Heart right ventricle (tissue), 16 donors: ENCODE measurements around the gene MAGI2. TPM values are rescaled to one million over a fixed set of nuclear protein-coding genes. Genes with fewer than 3 reads are reported as not detected.

ENCODE experiments used
- ATAC-seq, 8 donors: fragments of 200-7000 bp; cut with Tn5 transposase; one replicate each; pipeline ENCODE4 v1.9.1; 2020; ENCODE audit warnings: mild to moderate bottlenecking in 8 of 8, moderate library complexity in 8 of 8, moderate number of reproducible peaks in 1 of 8
- DNase-seq, 2 donors: peaks; one replicate each; pipeline ENCODE4 v3.0.0-alpha.2; 2020
- H3K27ac ChIP-seq, 10 donors: fragments of 200-600 bp; sonication (generic) in 2 of 10; one replicate each; pipeline versions ENCODE4 v1.5.0 to v1.8.0; 2020 to 2022; ENCODE audit warnings: mild to moderate bottlenecking in 3 of 10
- H3K27me3 ChIP-seq, 7 donors: fragments of 200-600 bp; one replicate each; pipeline ENCODE4 v1.8.0; 2021 to 2022; ENCODE audit warnings: mild to moderate bottlenecking in 2 of 7
- H3K36me3 ChIP-seq, 9 donors: fragments of 200-600 bp; sonication (generic) in 1 of 9; one replicate each; pipeline versions ENCODE4 v1.5.0 to v1.8.0; 2020 to 2022; ENCODE audit warnings: mild to moderate bottlenecking in 2 of 9
- H3K4me1 ChIP-seq, 9 donors: fragments of 200-600 bp; sonication (generic) in 1 of 9; one replicate each; pipeline versions ENCODE4 v1.5.0 to v1.8.0; 2020 to 2022; ENCODE audit warnings: mild to moderate bottlenecking in 4 of 9
- H3K4me3 ChIP-seq, 10 donors: fragments of 200-600 bp; sonication (generic) in 2 of 10; one replicate each; pipeline versions ENCODE4 v1.5.0 to v1.8.0; 2020 to 2022; ENCODE audit warnings: mild to moderate bottlenecking in 7 of 10, moderate library complexity in 2 of 10
- H3K9me3 ChIP-seq, 11 donors: fragments of 200-600 bp in 10 of 11; sonication (generic) in 2 of 11; one replicate each; pipeline versions ENCODE4 v1.5.0 to v1.8.0; 2013 to 2022; ENCODE audit warnings: mild to moderate bottlenecking in 2 of 11, control low read depth in 1 of 11, moderate library complexity in 1 of 11
- CTCF ChIP-seq, 9 donors: fragments of 200-600 bp; sonication (generic) in 2 of 9; IDR thresholded peaks; one replicate each; pipeline versions ENCODE4 v1.5.0 to v1.8.0; 2021 to 2022; ENCODE audit warnings: antibody characterized with exemption in 9 of 9, mild to moderate bottlenecking in 5 of 9, moderate library complexity in 1 of 9
- whole genome bisulfite sequencing, 2 donors: extraction: QIAGEN DNeasy Blood & Tissue Kit; methylation state at CpG; one replicate each; pipeline ENCODE4 v1.1.7; 2013; ENCODE audit warnings: inconsistent platforms in 1 of 2; 5-methylcytosine and 5-hydroxymethylcytosine counted together
- intact Hi-C, 10 donors: fragments of 100-400 bp; cut with DNase I; formaldehyde crosslinking; loops; one replicate each; pipeline versions ENCODE4 v1.11.1 to v1.14.2; 2022
- polyA plus RNA-seq, 2 donors: library from polyadenylated mRNA; stranded (reverse); fragments of 200-250 nt; gene quantifications; one replicate each; pipeline ENCODE4 v1.2.3, GENCODE V29; 2013
- total RNA-seq, 10 donors: library from RNA; stranded (reverse); fragmentation: NEBNext Ultra II Directional in 3 of 10; extraction: Animal tissue kit (Norgen Biotek cat#: 25700) in 3 of 10; gene quantifications; one replicate each; pipeline versions ENCODE4 v1.2.1 to v1.2.4, GENCODE V29; 2021 to 2023
- donor health status: Arrhythmogenic right ventricular cardiomyopathy.
- donor health status: ischemic (EF 13 %, LVEDD 7.1; RV severe dilation, severe dysfunction).
- donor health status: healthy with polysubstance abuse.
- donor health status: DM: no; HTN: yes; CAD: no.
- donor health status: DM: no; HTN: no; CAD: no.
- donor health status: ischemic (EF 25% LVEDD 6.9; RV normal size, moderate dysfunction).
- donor health status: ischemic (EF 25% LVEDD 5.7; RV mildly dilated, moderate dysfunction).
- donor health status: healthy.
- donor health status: DM: yes; HTN: yes; CAD: no.
- donor health status: Ischemic cardiomyopathy.
- donor health status: ischemic (EF 35%, LVEDD 5.7; RV mildly dilated, moderate dysfunction).
- donor health status: nonischemic (EF 11% LVEDD 7.7; RV severe dilation, severe dysfunction).
- donor health status: DM: yes; HTN: yes; CAD: no.
- donor health status: PGD.
- donor health status: ischemic (EF 29% LVEDD 5.4; RV normal size, mild dysfunction).
- donor health status: nonischemic (EF 23%, LVEDD 6.1; RV moderate dilation, normal function).

MAGI2 gene
- total and polyA plus RNA-seq, 12 donors = 0.83 to 6.0 (median 4.1) TPM

- TF ChIP-seq CTCF (IDR thresholded peaks at IDR 0.05) = no peak
- H3K4me1 ChIP-seq = peaks cover 0 to 32% (median 16%) of the 10 kb centered on the region in 9 donors
- ATAC-seq = no peak
- 68 to 86% methylated on average over 3 of the region's 3 CpGs for WGBS, 2 donors
- H3K9me3 ChIP-seq = peaks cover 0 to 3% (median 0%) of the 10 kb centered on the region in 11 donors
- H3K4me3 ChIP-seq = no peak overlapping the region
- H3K27me3 ChIP-seq = peaks cover 0 to 11% (median 0%) of the 10 kb centered on the region in 7 donors
- H3K36me3 ChIP-seq = no peaks in the 10 kb centered on the region
- H3K27ac ChIP-seq = no peak overlapping the region
- intact Hi-C loops = loop anchor here in 3 of 10 donors (10.0 kb wide), 2 partner anchors 69 to 211 kb away; no protein-coding TSS in a partner anchor
- DNase-seq = no peak
Measured at GRCh38 chr7:78013386-78013785, 1440.1 kb downstream of the MAGI2 start.

GRCh38 chr7:78011642-78012041, 1441.8 kb downstream of the MAGI2 start:
- Histone ChIP-seq H3K27ac (no peak overlapping the region), H3K36me3 (no peaks in the 10 kb centered on the region), H3K9me3 (peaks cover 0 to 3% (median 0%) of the 10 kb centered on the region in 11 donors), H3K4me1 (peaks cover 0 to 14% (median 8%) of the 10 kb centered on the region in 9 donors), H3K4me3 (no peak overlapping the region), H3K27me3 (no peaks in the 10 kb centered on the region)
- 72 to 93% methylated on average over 5 of the region's 5 CpGs for WGBS, 2 donors
- no peak for DNase-seq
- intact Hi-C loops = loop anchor here in 3 of 10 donors (10.0 kb wide), 2 partner anchors 67 to 213 kb away; no protein-coding TSS in a partner anchor
- no peak for TF ChIP-seq CTCF (IDR thresholded peaks at IDR 0.05)
- no peak for ATAC-seq

- intact Hi-C loops = no loop called here
- TF ChIP-seq CTCF (IDR thresholded peaks at IDR 0.05) = no peak
- 90 to 91% methylated on average over 3 of the region's 3 CpGs for WGBS, 2 donors
- ATAC-seq (no peak), DNase-seq (no peak)
- H3K4me1 ChIP-seq = no peaks in the 10 kb centered on the region
- H3K4me3 ChIP-seq = no peak overlapping the region
- H3K27ac ChIP-seq = no peak overlapping the region
- peaks cover 0 to 3% (median 0%) of the 10 kb centered on the region in 11 donors for H3K9me3 ChIP-seq
- no peaks in the 10 kb centered on the region for H3K36me3 ChIP-seq
- H3K27me3 ChIP-seq = no peaks in the 10 kb centered on the region
Measured at GRCh38 chr7:78007231-78007630, 1446.2 kb downstream of the MAGI2 start.

GRCh38 chr7:78006063-78006755, 1447.3 kb downstream of the MAGI2 start:
- TF ChIP-seq CTCF (IDR thresholded peaks at IDR 0.05) = no peak
- Histone ChIP-seq H3K36me3 (no peaks in the 10 kb centered on the region), H3K27ac (no peak overlapping the region), H3K4me1 (no peaks in the 10 kb centered on the region), H3K4me3 (no peak overlapping the region), H3K9me3 (peaks cover 0 to 3% (median 0%) of the 10 kb centered on the region in 11 donors), H3K27me3 (no peaks in the 10 kb centered on the region)
- no peak for ATAC-seq
- 93 to 95% methylated on average over 10 of the region's 10 CpGs for WGBS, 2 donors
- no peak for DNase-seq
- intact Hi-C loops = no loop called here
